B cell (primary cell): ENCODE data around the gene MACROH2A1. TPM values are rescaled to one million over a fixed set of nuclear protein-coding genes. Genes with fewer than 3 reads are reported as not detected.

Experiments
- ATAC-seq: fragments of 200-7000 bp; cut with Tn5 transposase; one replicate; pipeline ENCODE4 v1.10.0; 2021; ENCODE audit warnings: low read depth, mild to moderate bottlenecking, moderate number of reproducible peaks, moderate library complexity
- CTCF ChIA-PET: fragments of 350-600 bp; sonication (Branson Sonifier 250); formaldehyde crosslinking; loops from one replicate; lab custom pipeline; 2021; ENCODE audit warnings: antibody characterized with exemption, inconsistent platforms; lab: Charles Lee
- POLR2A ChIA-PET: fragments of 350-600 bp; sonication (Branson Sonifier 250); formaldehyde crosslinking; loops from one replicate; lab custom pipeline; 2021; ENCODE audit warnings: antibody characterized with exemption; lab: Charles Lee
- DNase-seq: peaks from one replicate; pipeline ENCODE4 v3.0.0; 2013
- H2AFZ ChIP-seq: 2 replicates; pipeline ENCODE4 v1.6.1; 2012; ENCODE audit warnings: mild to moderate bottlenecking, low read depth, low read length; ENCODE audit not compliant: insufficient read depth, poor library complexity, severe bottlenecking
- H3K27ac ChIP-seq, 2 donors: 1 replicate in 1 of 2; 2 replicates in 1 of 2; pipeline ENCODE4 v1.5.1; 2012 to 2013; ENCODE audit warnings: low read length in 2 of 2, mild to moderate bottlenecking in 2 of 2, moderate library complexity in 1 of 2
- H3K27me3 ChIP-seq, 4 experiments: fragments of 200-600 bp in 1 of 4; sonication (generic) in 1 of 4; replicated peaks in 1 of 4; 1 replicate in 2 of 4; 2 replicates in 2 of 4; pipeline versions ENCODE4 v1.6.1 to v1.7.0; 2013 to 2016; ENCODE audit warnings: low read length in 3 of 4, mild to moderate bottlenecking in 2 of 4, mixed read lengths in 1 of 4, moderate library complexity in 1 of 4; ENCODE audit not compliant: insufficient read depth in 4 of 4, control insufficient read depth in 3 of 4; ENCODE audit errors: control extremely low read depth in 1 of 4
- H3K36me3 ChIP-seq, 2 experiments: replicated peaks in 1 of 2; 1 replicate in 1 of 2; 2 replicates in 1 of 2; pipeline versions ENCODE4 v1.6.1 to v1.7.1; 2013; ENCODE audit warnings: low read length in 1 of 2; ENCODE audit not compliant: insufficient read depth in 2 of 2, control insufficient read depth in 1 of 2; ENCODE audit errors: control extremely low read depth in 1 of 2, extremely low read depth in 1 of 2
- H3K4me1 ChIP-seq, 2 donors: fragments of 200-600 bp in 1 of 2; sonication (generic) in 1 of 2; 1 replicate in 1 of 2; 2 replicates in 1 of 2; pipeline versions ENCODE4 v1.5.1 to v1.6.1; 2013 to 2017; ENCODE audit warnings: low read length in 2 of 2; ENCODE audit not compliant: control insufficient read depth in 2 of 2, insufficient read depth in 2 of 2
- H3K4me2 ChIP-seq: replicated peaks from 2 replicates; pipeline ENCODE3; 2012; ENCODE audit warnings: mild to moderate bottlenecking, low read depth, low read length; ENCODE audit not compliant: poor library complexity, severe bottlenecking
- H3K4me3 ChIP-seq, 5 experiments: fragments of 200-600 bp in 1 of 5; sonication (generic) in 1 of 5; 1 replicate in 3 of 5; 2 replicates in 2 of 5; pipeline versions ENCODE4 v1.5.1 to v1.7.0; 2011 to 2016; ENCODE audit warnings: low read length in 4 of 5, mild to moderate bottlenecking in 4 of 5, low read depth in 2 of 5, control low read depth in 1 of 5, moderate library complexity in 1 of 5; ENCODE audit not compliant: insufficient read depth in 1 of 5; ENCODE audit errors: control extremely low read depth in 1 of 5, extremely low read depth in 1 of 5
- H3K79me2 ChIP-seq: fragments of 200-600 bp; sonication (generic); one replicate; pipeline ENCODE4 v1.6.0; 2016; ENCODE audit warnings: low read length; ENCODE audit not compliant: control insufficient read depth, insufficient read depth
- H3K9ac ChIP-seq: fragments of 200-600 bp; sonication (generic); 2 replicates; pipeline ENCODE4 v1.6.1; 2017; ENCODE audit warnings: mild to moderate bottlenecking, low read length, moderate library complexity
- H3K9me3 ChIP-seq, 3 donors: one replicate each; pipeline versions ENCODE4 v1.6.1 to v1.7.1; 2013; ENCODE audit warnings: low read length in 2 of 3; ENCODE audit not compliant: control insufficient read depth in 2 of 3, insufficient read depth in 1 of 3; ENCODE audit errors: control extremely low read depth in 1 of 3
- H4K20me1 ChIP-seq: 2 replicates; pipeline ENCODE4 v1.6.0; 2012; ENCODE audit warnings: mild to moderate bottlenecking, low read length; ENCODE audit not compliant: insufficient read depth, control insufficient read depth, poor library complexity, severe bottlenecking
- H3K27ac Mint-ChIP-seq: one replicate; pipeline ENCODE4 v1.8.0; 2021; ENCODE audit warnings: mixed read lengths
- H3K27me3 Mint-ChIP-seq: one replicate; pipeline ENCODE4 v1.8.0; 2021; ENCODE audit warnings: mixed read lengths
- H3K4me1 Mint-ChIP-seq: one replicate; pipeline ENCODE4 v1.8.0; 2021; ENCODE audit warnings: mixed read lengths
- H3K4me3 Mint-ChIP-seq: one replicate; pipeline ENCODE4 v1.8.0; 2021; ENCODE audit warnings: mixed read lengths
- H3K9me3 Mint-ChIP-seq: one replicate; pipeline ENCODE4 v1.8.0; 2022; ENCODE audit warnings: mixed read lengths; ENCODE audit not compliant: insufficient read depth
- CTCF ChIP-seq: fragments of 200-600 bp; IDR thresholded peaks from one replicate; pipeline ENCODE4 v1.8.0; 2022; ENCODE audit warnings: antibody characterized with exemption, mild to moderate bottlenecking
- EZH2 ChIP-seq: IDR thresholded peaks from 2 replicates; pipeline ENCODE4 v1.6.1; 2012; ENCODE audit warnings: borderline replicate concordance, low read depth, mild to moderate bottlenecking, moderate library complexity, low read length; ENCODE audit not compliant: insufficient read depth, poor library complexity, severe bottlenecking
- WGBS: methylation state at CpG from one replicate; pipeline ENCODE4 v1.1.5; 2013; ENCODE audit warnings: missing lambda C conversion rate; ENCODE audit not compliant: insufficient coverage; 5-methylcytosine and 5-hydroxymethylcytosine counted together
- intact Hi-C: fragments of 100-400 bp; cut with micrococcal nuclease; formaldehyde crosslinking; loops from one replicate; pipeline ENCODE4 v1.10.0; 2022
- polyA plus RNA-seq: library from polyadenylated mRNA; depleted of rRNA; stranded (reverse); fragments of >200 nt; gene quantifications from 2 replicates; pipeline ENCODE4 v1.2.3, GENCODE V29; 2012
- total RNA-seq, 2 donors: library from RNA; stranded (reverse); fragments of 120-200 nt in 1 of 2; gene quantifications; 1 replicate in 1 of 2; 2 replicates in 1 of 2; pipeline versions ENCODE4 v1.2.3 to v1.2.4, GENCODE V29; 2013 to 2022

MACROH2A1 gene
- total and polyA plus RNA-seq, 2 donors (not counting 1 experiment from before 2014, with no cell fraction given) = 80.1 to 99.7 TPM

GRCh38 chr5:135317286-135317685 is 81.7 kb downstream of the MACROH2A1 start:
- Histone ChIP-seq H2AFZ (no peak overlapping the region), H3K27ac (no peak overlapping the region), H3K4me2 (no peak overlapping the region), H3K4me3 (no peak overlapping the region), H3K36me3 (no peaks in the 10 kb centered on the region), H3K27me3 (no peaks in the 10 kb centered on the region), H3K4me1 (no peaks in the 10 kb centered on the region), H3K79me2 (no peaks in the 10 kb centered on the region), H3K9me3 (no peaks in the 10 kb centered on the region), H3K9ac (no peak overlapping the region), H4K20me1 (no peaks in the 10 kb centered on the region)
- ChIA-PET CTCF (no interaction called here), POLR2A (no interaction called here)
- no peak overlapping the region for H3K27ac Mint-ChIP-seq
- H3K4me3 Mint-ChIP-seq = no peak overlapping the region
- H3K27me3 Mint-ChIP-seq = peaks cover 3% of the 10 kb centered on the region
- peaks cover 13% of the 10 kb centered on the region for H3K4me1 Mint-ChIP-seq
- ATAC-seq = no peak
- TF ChIP-seq EZH2 (no peak), CTCF (no peak)
- DNase-seq = no peak
- intact Hi-C loops = no loop called here
- no peaks in the 10 kb centered on the region for H3K9me3 Mint-ChIP-seq
- WGBS = 100% methylated on average over 2 of the region's 4 CpGs

- Histone ChIP-seq H3K4me2 (no peak overlapping the region), H3K4me3 (no peak overlapping the region), H3K4me1 (no peaks in the 10 kb centered on the region), H3K36me3 (no peaks in the 10 kb centered on the region), H3K27me3 (no peaks in the 10 kb centered on the region), H3K9ac (no peak overlapping the region), H2AFZ (no peak overlapping the region), H3K27ac (no peak overlapping the region), H4K20me1 (no peaks in the 10 kb centered on the region), H3K79me2 (no peaks in the 10 kb centered on the region), H3K9me3 (no peaks in the 10 kb centered on the region)
- Mint-ChIP-seq H3K4me3 (no peak overlapping the region), H3K27ac (no peak overlapping the region), H3K27me3 (peaks cover 3% of the 10 kb centered on the region), H3K4me1 (peaks cover 13% of the 10 kb centered on the region), H3K9me3 (no peaks in the 10 kb centered on the region)
- 73% methylated on average over 2 of the region's 2 CpGs for WGBS
- no peak for TF ChIP-seq EZH2
- no peak for ATAC-seq
- CTCF ChIA-PET = no interaction called here
- intact Hi-C loops = no loop called here
- DNase-seq = no peak
- POLR2A ChIA-PET = no interaction called here
These were observed 83.6 kb downstream of the MACROH2A1 start for GRCh38 chr5:135315386-135315785.
